H1 (cell line): ENCODE measurements around the gene STRC. TPM values are rescaled to one million over a fixed set of nuclear protein-coding genes. Genes with fewer than 3 reads are reported as not detected.
"Not testable (repeated sequence)": the region's sequence is repeated elsewhere in the genome, so short reads cannot be mapped to it uniquely, and the experiment has no call there.

Source experiments
- CTCF ChIA-PET: fragments of 300-600 bp; sonication (Branson Sonifier 250); formaldehyde crosslinking; loops from one replicate; lab custom pipeline; 2021; ENCODE audit not compliant: partially characterized antibody; lab: Charles Lee
- POLR2A ChIA-PET: fragments of 300-600 bp; sonication (Branson Sonifier 250); formaldehyde crosslinking; loops from one replicate; lab custom pipeline; 2021; ENCODE audit warnings: inconsistent platforms; ENCODE audit not compliant: partially characterized antibody; lab: Charles Lee
- DNase-seq, 2 experiments: peaks; one replicate each; pipeline versions ENCODE4 v3.0.0 to v3.0.0-alpha.2; 2010 to 2022; ENCODE audit warnings: low spot score in 2 of 2, low read depth in 1 of 2, mixed read lengths in 1 of 2
- FAIRE-seq: peaks from 2 replicates; lab custom pipeline; 2011; peaks lifted over from hg19 to GRCh38; lab: Jason Lieb, UNC
- H2AFZ ChIP-seq: 2 replicates; pipeline ENCODE4 v1.8.1; 2012; ENCODE audit warnings: low read length, inconsistent platforms
- H2AK5ac ChIP-seq: 2 replicates; pipeline ENCODE4 v1.6.1; 2013; ENCODE audit warnings: low read depth, low read length
- H2BK120ac ChIP-seq: replicated peaks from 2 replicates; pipeline ENCODE3; 2013; ENCODE audit warnings: low read depth, low read length, inconsistent platforms
- H2BK12ac ChIP-seq: 2 replicates; pipeline ENCODE4 v1.6.1; 2013; ENCODE audit warnings: low read depth, low read length
- H2BK15ac ChIP-seq: 2 replicates; pipeline ENCODE4 v1.6.1; 2013; ENCODE audit warnings: low read length
- H2BK20ac ChIP-seq: 2 replicates; pipeline ENCODE4 v1.6.1; 2013; ENCODE audit warnings: low read length
- H2BK5ac ChIP-seq: 2 replicates; pipeline ENCODE4 v1.6.1; 2013; ENCODE audit warnings: low read depth, low read length
- H3K14ac ChIP-seq: 2 replicates; pipeline ENCODE4 v1.6.1; 2013; ENCODE audit warnings: inconsistent platforms; ENCODE audit not compliant: insufficient read length
- H3K18ac ChIP-seq: 2 replicates; pipeline ENCODE4 v1.6.1; 2013; ENCODE audit warnings: low read length; ENCODE audit errors: extremely low read depth
- H3K23ac ChIP-seq: 2 replicates; pipeline ENCODE4 v1.6.1; 2013; ENCODE audit warnings: inconsistent platforms; ENCODE audit not compliant: insufficient read length
- H3K23me2 ChIP-seq: 2 replicates; pipeline ENCODE4 v1.6.1; 2013; ENCODE audit warnings: low read depth, low read length
- H3K27ac ChIP-seq: 2 replicates; pipeline ENCODE4 v1.6.1; 2011; ENCODE audit warnings: low read depth, low read length, inconsistent platforms
- H3K27me3 ChIP-seq, 4 experiments: replicated peaks in 1 of 4; 1 replicate in 1 of 4; 2 replicates in 3 of 4; pipeline versions ENCODE4 v1.6.1 to v1.8.1; 2011 to 2013; ENCODE audit warnings: low read length in 3 of 4, mild to moderate bottlenecking in 3 of 4, inconsistent platforms in 2 of 4, mixed read lengths in 2 of 4, moderate library complexity in 1 of 4; ENCODE audit not compliant: control insufficient read depth in 3 of 4, insufficient read depth in 3 of 4; ENCODE audit errors: extremely low read depth in 1 of 4
- H3K36me3 ChIP-seq, 4 experiments: 2 replicates each; pipeline versions ENCODE4 v1.6.1 to v1.8.1; 2011 to 2013; ENCODE audit warnings: mild to moderate bottlenecking in 4 of 4, low read length in 3 of 4, moderate library complexity in 2 of 4, control low read depth in 1 of 4, inconsistent platforms in 1 of 4; ENCODE audit not compliant: insufficient read depth in 4 of 4, control insufficient read depth in 2 of 4
- H3K4ac ChIP-seq: replicated peaks from 2 replicates; pipeline ENCODE3; 2013; ENCODE audit warnings: low read length, low read depth, mixed read lengths, inconsistent platforms; ENCODE audit not compliant: insufficient read length
- H3K4me1 ChIP-seq, 4 experiments: replicated peaks in 1 of 4; 1 replicate in 1 of 4; 2 replicates in 3 of 4; pipeline versions ENCODE4 v1.6.1 to v1.8.1; 2011 to 2013; ENCODE audit warnings: low read length in 3 of 4, inconsistent platforms in 2 of 4, mixed read lengths in 1 of 4; ENCODE audit not compliant: insufficient read depth in 4 of 4, control insufficient read depth in 3 of 4
- H3K4me2 ChIP-seq, 2 experiments: 2 replicates each; pipeline versions ENCODE4 v1.6.1 to v1.8.1; 2011 to 2013; ENCODE audit warnings: low read depth in 2 of 2, low read length in 2 of 2, control low read depth in 1 of 2, inconsistent platforms in 1 of 2, mild to moderate bottlenecking in 1 of 2; ENCODE audit not compliant: insufficient read depth in 1 of 2
- H3K4me3 ChIP-seq, 4 experiments: fragments of 200-600, 300-600 bp in 1 of 4; sonication (generic), shearing (Covaris generic), sonication (Bioruptor Twin) in 1 of 4; 2 replicates each; pipeline versions ENCODE4 v1.5.1 to v1.8.1; 2011 to 2016; ENCODE audit warnings: low read length in 4 of 4, low read depth in 3 of 4, control low read depth in 2 of 4, inconsistent platforms in 2 of 4, mild to moderate bottlenecking in 2 of 4, mixed read lengths in 1 of 4, moderate library complexity in 1 of 4; ENCODE audit not compliant: insufficient read depth in 2 of 4; ENCODE audit errors: extremely low read depth in 1 of 4
- H3K56ac ChIP-seq: replicated peaks from 2 replicates; pipeline ENCODE3; 2013; ENCODE audit warnings: low read depth, mild to moderate bottlenecking, mixed read lengths, low read length, inconsistent platforms; ENCODE audit not compliant: insufficient read length
- H3K79me1 ChIP-seq: 2 replicates; pipeline ENCODE4 v1.6.1; 2013; ENCODE audit warnings: low read depth, low read length, control low read depth
- H3K79me2 ChIP-seq, 2 experiments: 2 replicates each; pipeline versions ENCODE4 v1.6.1 to v1.8.1; 2012 to 2013; ENCODE audit warnings: low read length in 2 of 2, mild to moderate bottlenecking in 2 of 2, inconsistent platforms in 1 of 2; ENCODE audit not compliant: insufficient read depth in 2 of 2, control insufficient read depth in 1 of 2
- H3K9ac ChIP-seq, 4 experiments: replicated peaks in 1 of 4; 1 replicate in 1 of 4; 2 replicates in 3 of 4; pipeline versions ENCODE4 v1.6.1 to v1.8.1; 2011 to 2013; ENCODE audit warnings: low read depth in 3 of 4, low read length in 3 of 4, control low read depth in 2 of 4, mild to moderate bottlenecking in 2 of 4, moderate library complexity in 2 of 4, inconsistent platforms in 1 of 4; ENCODE audit errors: extremely low read depth in 1 of 4
- H3K9me3 ChIP-seq, 2 experiments: 2 replicates each; pipeline versions ENCODE4 v1.6.1 to v1.8.1; 2012 to 2013; ENCODE audit warnings: mild to moderate bottlenecking in 2 of 2, moderate library complexity in 2 of 2, control low read depth in 1 of 2, inconsistent platforms in 1 of 2, low read depth in 1 of 2, low read length in 1 of 2, mixed read lengths in 1 of 2; ENCODE audit not compliant: insufficient read depth in 2 of 2
- H4K20me1 ChIP-seq, 2 experiments: replicated peaks in 1 of 2; 2 replicates each; pipeline versions ENCODE3 to v1.8.1; 2011 to 2013; ENCODE audit warnings: inconsistent platforms in 2 of 2, low read length in 2 of 2, mild to moderate bottlenecking in 1 of 2; ENCODE audit not compliant: insufficient read depth in 2 of 2, control insufficient read depth in 1 of 2
- H4K5ac ChIP-seq: 2 replicates; pipeline ENCODE4 v1.6.1; 2013; ENCODE audit warnings: low read length, low read depth, mixed read lengths, inconsistent platforms; ENCODE audit not compliant: insufficient read length
- H4K8ac ChIP-seq: 2 replicates; pipeline ENCODE4 v1.8.0; 2013; ENCODE audit warnings: mild to moderate bottlenecking, moderate library complexity, low read length, inconsistent platforms; ENCODE audit not compliant: insufficient read depth; ENCODE audit errors: extremely low read depth
- H4K91ac ChIP-seq: replicated peaks from 2 replicates; pipeline ENCODE3; 2013; ENCODE audit warnings: low read length, mixed read lengths, inconsistent platforms; ENCODE audit not compliant: insufficient read length
- WGBS, 2 experiments: shearing (Covaris generic) in 1 of 2; methylation state at CpG; one replicate each; pipeline versions ENCODE4 v1.1.6 to v1.1.7; 2013 to 2015; ENCODE audit warnings: low lambda C conversion rate in 2 of 2, mixed read lengths in 2 of 2, inconsistent platforms in 1 of 2, low coverage in 1 of 2, missing lambda C conversion rate in 1 of 2; ENCODE audit not compliant: insufficient replicate concordance in 2 of 2, insufficient coverage in 1 of 2, insufficient read length in 1 of 2; ENCODE audit errors: extremely low coverage in 1 of 2, missing lambda C conversion rate in 1 of 2; 5-methylcytosine and 5-hydroxymethylcytosine counted together
- polyA plus RNA-seq, 7 experiments: library from polyadenylated mRNA; depleted of rRNA in 3 of 7; stranded (reverse) in 5 of 7; unstranded in 2 of 7; fragments of >200 nt in 5 of 7; fragments of 200-250 nt in 2 of 7; gene quantifications; 1 replicate in 5 of 7; 2 replicates in 1 of 7; 4 replicates in 1 of 7; pipeline versions ENCODE4 v1.2.1 to v1.2.3, GENCODE V29; 2011 to 2013; ENCODE audit warnings: missing spikeins in 2 of 7, mixed read lengths in 2 of 7
- total RNA-seq: library from RNA; stranded (reverse); fragmentation: NEBNext Ultra II Directional; extraction: Animal tissue kit (Norgen Biotek cat#: 25700); gene quantifications from 2 replicates; pipeline ENCODE4 v1.2.1, GENCODE V29; 2021

STRC gene
- total and polyA plus RNA-seq, 2 of the 8 experiments (the other 6 are each of a cell fraction or from before 2014, with no cell fraction given) = 0.34 to 0.41 TPM

DNA sequence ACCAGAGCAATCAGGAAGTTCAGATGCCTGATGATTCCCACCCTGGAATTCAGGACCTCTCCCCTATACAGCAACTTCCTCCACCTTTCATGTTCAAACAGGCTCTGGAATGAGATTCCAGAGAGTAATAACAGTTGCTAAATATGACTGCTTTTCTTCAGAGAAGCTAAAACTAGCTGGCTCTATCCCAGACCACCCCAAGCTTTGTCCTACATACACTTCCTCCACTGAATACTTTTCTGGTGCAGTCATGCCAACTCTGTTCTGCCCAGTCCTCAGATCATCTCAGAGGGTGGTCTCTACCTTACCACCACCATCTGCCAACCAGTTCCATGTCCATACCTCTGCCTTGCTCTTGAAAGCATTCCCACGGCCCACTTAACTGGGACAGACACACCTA is 47.6 kb upstream of the STRC start:
- FAIRE-seq, H3K4me3 ChIP-seq, H3K23me2 ChIP-seq, H4K8ac ChIP-seq, H4K20me1 ChIP-seq, H3K27me3 ChIP-seq, H3K9ac ChIP-seq, H4K5ac ChIP-seq, H3K36me3 ChIP-seq, H2BK15ac ChIP-seq, DNase-seq, H2BK12ac ChIP-seq, H3K27ac ChIP-seq, H3K4me2 ChIP-seq, H3K9me3 ChIP-seq, POLR2A ChIA-PET, H3K79me1 ChIP-seq, H2AFZ ChIP-seq, H3K4me1 ChIP-seq, H3K14ac ChIP-seq, H3K23ac ChIP-seq, H2BK5ac ChIP-seq, H3K56ac ChIP-seq, H2BK20ac ChIP-seq, H2BK120ac ChIP-seq, H3K18ac ChIP-seq, H3K79me2 ChIP-seq, H2AK5ac ChIP-seq, CTCF ChIA-PET, H4K91ac ChIP-seq, H3K4ac ChIP-seq: not testable (repeated sequence)
- no CpG with 5 or more reads among the region's 1 CpG for WGBS, 2 experiments

- H3K27ac ChIP-seq, CTCF ChIA-PET, H4K8ac ChIP-seq, H2BK15ac ChIP-seq, DNase-seq, H3K79me2 ChIP-seq, H3K36me3 ChIP-seq, H2AK5ac ChIP-seq, H3K4me3 ChIP-seq, H3K4ac ChIP-seq, H3K27me3 ChIP-seq, H4K5ac ChIP-seq, FAIRE-seq, H3K56ac ChIP-seq, H3K23ac ChIP-seq, H4K91ac ChIP-seq, H3K9ac ChIP-seq, H2BK20ac ChIP-seq, H3K23me2 ChIP-seq, H3K79me1 ChIP-seq, H2BK120ac ChIP-seq, POLR2A ChIA-PET, H3K4me1 ChIP-seq, H3K9me3 ChIP-seq, H3K4me2 ChIP-seq, H2BK12ac ChIP-seq, H2AFZ ChIP-seq, H2BK5ac ChIP-seq, H4K20me1 ChIP-seq, H3K14ac ChIP-seq, H3K18ac ChIP-seq: not testable (repeated sequence)
- WGBS, 2 experiments = no CpG with 5 or more reads among the region's 8 CpGs
Observed at GRCh38 chr15:43663333-43663732, 44.7 kb upstream of the STRC start.
